Vagina (tissue), 2 donors: ENCODE results near the gene VWA1. TPM values are rescaled to one million over a fixed set of nuclear protein-coding genes. Genes with fewer than 3 reads are reported as not detected.
A peak's percentile ranks its signal among the peaks of the same experiment; 100 is the strongest.

Source experiments
- DNase-seq, 2 donors: peaks; one replicate each; pipeline ENCODE4 v3.0.0-alpha.2; 2017; ENCODE audit errors: extremely low spot score in 2 of 2
- H3K27ac ChIP-seq: fragments of 200-600 bp; sonication (generic); one replicate; pipeline ENCODE4 v1.5.1; 2019
- H3K27me3 ChIP-seq: fragments of 200-600 bp; sonication (generic); one replicate; pipeline ENCODE4 v1.5.1; 2019
- H3K36me3 ChIP-seq, 2 donors: fragments of 200-600 bp; sonication (generic); one replicate each; pipeline ENCODE4 v1.5.1; 2017 to 2019
- H3K4me1 ChIP-seq: fragments of 200-600 bp; sonication (generic); one replicate; pipeline ENCODE4 v1.5.1; 2019
- H3K4me3 ChIP-seq, 2 donors: fragments of 200-600 bp; sonication (generic); 1 replicate in 1 of 2; 2 replicates in 1 of 2; pipeline ENCODE4 v1.5.1; 2016 to 2019
- H3K9me3 ChIP-seq: fragments of 200-600 bp; sonication (generic); one replicate; pipeline ENCODE4 v1.5.1; 2019
- POLR2A ChIP-seq, 2 donors: fragments of 450-650 bp; IDR thresholded peaks; one replicate each; pipeline ENCODE4 v1.6.1; 2017; ENCODE audit warnings: antibody characterized with exemption in 2 of 2, mild to moderate bottlenecking in 2 of 2, moderate library complexity in 2 of 2
- POLR2AphosphoS5 ChIP-seq, 2 donors: sonication (generic); formaldehyde crosslinking; IDR thresholded peaks; one replicate each; pipeline ENCODE4 v1.9.0; 2017; ENCODE audit warnings: antibody characterized with exemption in 2 of 2, mild to moderate bottlenecking in 2 of 2, low read depth in 1 of 2; ENCODE audit not compliant: insufficient read depth in 1 of 2
- intact Hi-C: fragments of 100-400 bp; cut with DNase I; formaldehyde crosslinking; loops from one replicate; pipeline ENCODE4 v1.15.1; 2023
- total RNA-seq: library from RNA; depleted of rRNA; stranded (reverse); fragments of >200 nt; gene quantifications from one replicate; pipeline ENCODE4 v1.2.3, GENCODE V29; 2016
- TF ChIP-seq, protein P1 (sequence below), 3 experiments: fragments of 450-650 bp in 2 of 3; fragments of 200-600 bp in 1 of 3; sonication (generic) in 1 of 3; IDR thresholded peaks; one replicate each; pipeline ENCODE4 v1.5.1; 2017 to 2019; ENCODE audit warnings: antibody characterized with exemption in 3 of 3, mild to moderate bottlenecking in 2 of 3, moderate library complexity in 2 of 3

Gene VWA1
- total RNA-seq, 1 donor from 2014 or later: 35.8 TPM

DNA sequence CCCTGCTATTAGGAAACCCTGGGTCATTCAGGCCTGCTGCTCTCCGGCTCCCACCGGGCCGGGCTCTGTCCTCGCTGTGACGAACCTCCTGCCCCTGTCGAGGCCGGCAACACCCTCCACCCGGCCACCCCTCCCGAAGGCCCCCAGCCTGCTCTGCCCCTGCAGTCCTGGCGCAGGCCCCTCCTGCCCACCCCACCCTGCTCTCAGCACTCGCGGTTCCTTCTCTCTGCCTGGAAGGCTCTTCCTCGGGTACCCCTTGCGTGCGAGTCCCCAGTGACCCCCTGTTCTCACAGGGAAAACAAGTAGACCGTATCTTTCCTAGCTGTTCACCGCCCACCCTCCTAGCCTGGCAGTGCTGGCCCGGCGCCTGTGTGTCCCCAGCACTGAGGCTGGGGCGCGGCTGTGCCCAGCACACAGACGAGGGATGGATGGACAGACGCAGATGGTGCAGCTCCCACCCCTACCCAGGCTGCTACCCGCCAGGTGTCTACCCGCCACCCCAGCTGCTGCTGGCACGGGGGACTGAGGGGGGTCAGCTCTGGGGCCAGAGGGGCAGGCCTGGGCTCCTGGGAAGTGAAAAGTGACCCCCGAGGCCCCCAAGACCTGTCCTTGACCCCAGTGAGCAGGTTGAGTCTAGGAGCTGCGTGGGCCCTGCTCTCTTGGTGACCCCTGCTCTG lies 3.1 kb upstream of the VWA1 start:
- no peak for TF ChIP-seq POLR2AphosphoS5 (IDR thresholded peaks at IDR 0.05; ENCODE audit: insufficient read depth in 1 of 2, low read depth in 1 of 2)
- TF ChIP-seq, protein P1, sequence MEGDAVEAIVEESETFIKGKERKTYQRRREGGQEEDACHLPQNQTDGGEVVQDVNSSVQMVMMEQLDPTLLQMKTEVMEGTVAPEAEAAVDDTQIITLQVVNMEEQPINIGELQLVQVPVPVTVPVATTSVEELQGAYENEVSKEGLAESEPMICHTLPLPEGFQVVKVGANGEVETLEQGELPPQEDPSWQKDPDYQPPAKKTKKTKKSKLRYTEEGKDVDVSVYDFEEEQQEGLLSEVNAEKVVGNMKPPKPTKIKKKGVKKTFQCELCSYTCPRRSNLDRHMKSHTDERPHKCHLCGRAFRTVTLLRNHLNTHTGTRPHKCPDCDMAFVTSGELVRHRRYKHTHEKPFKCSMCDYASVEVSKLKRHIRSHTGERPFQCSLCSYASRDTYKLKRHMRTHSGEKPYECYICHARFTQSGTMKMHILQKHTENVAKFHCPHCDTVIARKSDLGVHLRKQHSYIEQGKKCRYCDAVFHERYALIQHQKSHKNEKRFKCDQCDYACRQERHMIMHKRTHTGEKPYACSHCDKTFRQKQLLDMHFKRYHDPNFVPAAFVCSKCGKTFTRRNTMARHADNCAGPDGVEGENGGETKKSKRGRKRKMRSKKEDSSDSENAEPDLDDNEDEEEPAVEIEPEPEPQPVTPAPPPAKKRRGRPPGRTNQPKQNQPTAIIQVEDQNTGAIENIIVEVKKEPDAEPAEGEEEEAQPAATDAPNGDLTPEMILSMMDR (IDR thresholded peaks at IDR 0.05): no peak
- TF ChIP-seq POLR2A (IDR thresholded peaks at IDR 0.05): no peak
- intact Hi-C loops: no loop called here
- H3K36me3 ChIP-seq: no peaks in the 10 kb centered on the region
- H3K27ac ChIP-seq: peak overlapping the region; percentile 90
- peaks cover 81% of the 10 kb centered on the region for H3K4me1 ChIP-seq
- H3K27me3 ChIP-seq: no peaks in the 10 kb centered on the region
- DNase-seq: no peak
- no peaks in the 10 kb centered on the region for H3K9me3 ChIP-seq
- peak overlapping the region in 1 of 2 donors; percentile 2 for H3K4me3 ChIP-seq

DNA sequence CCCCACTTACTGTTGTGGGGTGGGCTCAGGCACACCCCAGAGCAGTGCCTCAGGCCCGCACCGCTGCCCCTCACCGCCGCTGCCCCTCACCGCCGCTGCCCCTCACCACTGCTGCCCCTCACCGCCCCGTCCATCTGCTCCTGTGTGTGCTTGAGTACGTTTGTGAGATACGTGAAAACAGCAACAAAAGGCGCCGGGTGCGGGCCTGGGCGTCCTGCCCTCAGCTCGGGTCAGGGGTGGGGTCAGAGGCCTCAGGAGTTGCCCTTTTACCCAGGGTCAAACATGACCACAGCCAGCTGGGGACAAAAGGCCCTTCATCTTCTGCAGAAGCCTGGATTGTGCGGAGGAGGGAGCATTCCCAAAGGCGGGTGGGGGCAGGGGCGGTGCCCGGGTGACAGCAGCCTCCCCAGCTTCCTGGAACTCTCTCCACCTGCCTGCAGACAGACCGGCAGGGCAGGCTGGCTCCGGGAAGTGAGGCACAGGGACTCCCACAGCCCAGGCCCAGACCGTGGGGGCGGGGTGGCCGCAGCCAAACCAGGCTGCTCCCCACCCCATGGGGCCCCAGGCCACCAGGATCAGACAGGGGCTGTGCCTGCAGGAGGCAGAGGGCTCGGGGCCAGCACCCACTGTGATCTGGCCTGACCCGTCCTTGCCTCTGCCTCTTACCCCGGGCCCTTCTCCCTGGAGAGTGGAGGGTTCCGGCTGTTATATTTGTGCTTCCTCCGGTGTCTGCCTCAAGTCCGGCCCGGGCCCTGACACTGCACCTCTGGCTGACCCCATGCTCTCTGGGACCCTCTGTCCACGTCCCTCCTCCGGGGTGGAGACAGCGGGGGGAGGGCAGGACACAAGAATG lies 2.3 kb upstream of the VWA1 start:
- Histone ChIP-seq H3K36me3 (no peaks in the 10 kb centered on the region), H3K27ac (peak overlapping the region; percentile 90), H3K9me3 (no peaks in the 10 kb centered on the region), H3K4me3 (peak overlapping the region; percentile 56 to 84), H3K4me1 (peaks cover 86% of the 10 kb centered on the region), H3K27me3 (no peaks in the 10 kb centered on the region)
- intact Hi-C loops: no loop called here
- no peak for DNase-seq
- TF ChIP-seq, protein P1 (IDR thresholded peaks at IDR 0.05): no peak
- no peak for TF ChIP-seq POLR2A (IDR thresholded peaks at IDR 0.05)
- TF ChIP-seq POLR2AphosphoS5 (IDR thresholded peaks at IDR 0.05; ENCODE audit: insufficient read depth in 1 of 2, low read depth in 1 of 2): peak; percentile 75 to 81

DNA sequence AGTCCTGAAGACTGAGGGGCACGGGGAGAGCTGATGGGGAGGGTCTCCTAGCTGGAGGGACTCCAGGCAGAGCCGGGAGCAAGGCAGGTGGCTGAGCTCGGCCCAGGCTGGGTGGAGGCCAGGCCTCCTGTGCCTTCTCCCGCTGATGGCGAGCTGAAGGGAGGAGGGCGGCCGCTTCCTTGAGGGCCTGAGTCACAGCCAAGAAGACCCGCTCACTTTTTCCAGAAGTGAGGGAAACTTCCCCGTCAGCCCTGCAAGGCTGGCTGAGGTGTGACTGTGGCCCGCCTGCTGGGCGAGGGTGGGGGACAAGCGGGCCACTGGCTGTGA lies 1.7 kb upstream of the VWA1 start:
- TF ChIP-seq POLR2AphosphoS5 (IDR thresholded peaks at IDR 0.05; ENCODE audit: insufficient read depth in 1 of 2, low read depth in 1 of 2) (peak in 1 of 2 donors; percentile 9), POLR2A (IDR thresholded peaks at IDR 0.05) (no peak)
- TF ChIP-seq, protein P1 (IDR thresholded peaks at IDR 0.05): no peak
- intact Hi-C loops: no loop called here
- Histone ChIP-seq H3K36me3 (no peaks in the 10 kb centered on the region), H3K4me1 (peaks cover 86% of the 10 kb centered on the region), H3K27ac (peak overlapping the region; percentile 90), H3K4me3 (peak overlapping the region; percentile 56 to 84), H3K27me3 (no peaks in the 10 kb centered on the region), H3K9me3 (no peaks in the 10 kb centered on the region)
- DNase-seq: no peak

DNA sequence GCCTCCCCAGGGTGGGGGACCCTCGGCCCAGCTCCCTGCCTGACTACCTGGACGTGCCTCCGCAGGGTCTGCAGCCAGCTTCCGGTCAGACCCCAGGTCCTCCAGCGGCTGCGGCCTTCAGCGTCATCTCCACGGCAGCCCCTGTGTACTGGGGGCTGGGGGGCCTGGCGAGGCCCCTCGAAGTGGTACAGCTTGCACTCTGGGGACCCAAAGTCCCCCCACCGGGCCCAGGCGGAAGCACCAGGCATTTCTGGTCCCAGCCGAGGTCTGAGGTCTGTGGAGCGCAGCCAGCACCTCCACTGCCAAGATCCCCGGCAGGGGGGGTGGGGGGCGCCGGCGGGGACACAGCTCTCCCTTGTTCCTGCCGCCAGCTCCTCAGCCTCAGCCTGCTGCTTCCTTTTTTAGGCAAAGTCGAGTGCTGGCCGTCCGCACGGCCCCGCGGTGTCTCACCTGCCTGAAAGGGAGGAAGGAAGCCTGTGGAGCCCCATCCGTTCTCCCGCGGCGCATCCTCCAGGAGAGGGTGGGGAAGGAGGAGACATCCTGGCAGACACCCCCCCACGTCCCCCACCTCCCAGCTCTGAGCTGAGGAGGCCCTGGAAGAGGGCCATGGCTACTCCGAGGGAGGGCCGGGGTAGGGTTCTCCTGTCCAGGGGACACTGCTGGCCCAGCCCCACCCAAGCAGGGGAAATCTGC lies 1.2 kb upstream of the VWA1 start:
- no peaks in the 10 kb centered on the region for H3K36me3 ChIP-seq
- TF ChIP-seq POLR2AphosphoS5 (IDR thresholded peaks at IDR 0.05; ENCODE audit: insufficient read depth in 1 of 2, low read depth in 1 of 2) (peak in 1 of 2 donors; percentile 16), POLR2A (IDR thresholded peaks at IDR 0.05) (no peak)
- TF ChIP-seq, protein P1 (IDR thresholded peaks at IDR 0.05): peak in 1 of 3 experiments; percentile 13
- peak overlapping the region; percentile 90 for H3K27ac ChIP-seq
- DNase-seq: no peak
- no peaks in the 10 kb centered on the region for H3K9me3 ChIP-seq
- H3K27me3 ChIP-seq: no peaks in the 10 kb centered on the region
- H3K4me3 ChIP-seq: peak overlapping the region; percentile 56 to 84
- intact Hi-C loops: no loop called here
- peaks cover 82% of the 10 kb centered on the region for H3K4me1 ChIP-seq
